Cortex of kidney (tissue), 1 donor: ENCODE data around the gene BTAF1.
"Not testable (repeated sequence)": the region's sequence is repeated elsewhere in the genome, so short reads cannot be mapped to it uniquely, and the experiment has no call there.

ENCODE experiments used
- DNase-seq: peaks from one replicate; lab custom pipeline; 2025; lab: John Stamatoyannopoulos, UW

Gene BTAF1

DNA sequence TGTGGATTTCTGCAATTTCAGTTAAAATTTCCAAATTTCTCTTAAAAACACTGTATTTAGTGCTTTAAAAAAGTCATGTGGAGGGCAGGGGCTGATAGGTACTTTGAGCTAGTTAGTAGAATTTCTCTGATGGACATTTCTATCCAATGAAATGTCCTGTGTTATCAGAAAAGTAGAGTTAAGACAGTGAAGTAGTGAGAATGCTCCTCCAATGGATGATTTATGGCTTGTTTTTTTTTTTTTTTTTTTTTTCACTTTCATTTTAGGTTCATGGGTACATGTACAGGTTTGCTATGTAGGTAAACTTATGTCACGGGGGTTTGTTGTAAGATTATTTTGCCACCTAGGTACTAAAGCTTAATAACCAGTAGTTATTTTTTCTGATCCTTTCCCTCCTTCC, 55.0 kb downstream of the BTAF1 start:
- DNase-seq: no peak

GRCh38 chr10:91980319-91980718, 56.7 kb downstream of the BTAF1 start:
- DNase-seq: no peak

DNA sequence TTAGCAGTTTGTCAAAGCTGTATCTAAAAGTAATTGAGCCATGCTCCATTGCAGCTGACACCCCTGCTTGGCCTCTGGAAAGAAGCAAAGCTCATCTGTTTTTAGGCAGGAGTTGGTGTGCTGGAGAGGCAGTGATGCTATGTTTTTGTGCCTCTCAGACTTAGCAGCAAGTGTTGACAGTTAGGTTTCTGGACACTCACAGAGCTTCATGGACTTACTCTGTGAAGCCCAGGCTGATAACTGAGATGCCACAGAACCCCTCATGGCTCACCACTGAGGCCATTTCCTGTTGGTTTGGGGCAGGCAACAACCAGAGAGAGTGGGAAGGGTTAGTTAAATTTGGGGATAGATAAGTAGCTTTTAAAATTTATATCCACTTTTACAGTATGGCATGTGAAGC, 59.8 kb downstream of the BTAF1 start:
- no peak for DNase-seq

- no peak for DNase-seq
Observed at GRCh38 chr10:91987397-91988037, 63.9 kb downstream of the BTAF1 start.

- no peak for DNase-seq
Observed at GRCh38 chr10:91992031-91992430, 68.5 kb downstream of the BTAF1 start.

DNA sequence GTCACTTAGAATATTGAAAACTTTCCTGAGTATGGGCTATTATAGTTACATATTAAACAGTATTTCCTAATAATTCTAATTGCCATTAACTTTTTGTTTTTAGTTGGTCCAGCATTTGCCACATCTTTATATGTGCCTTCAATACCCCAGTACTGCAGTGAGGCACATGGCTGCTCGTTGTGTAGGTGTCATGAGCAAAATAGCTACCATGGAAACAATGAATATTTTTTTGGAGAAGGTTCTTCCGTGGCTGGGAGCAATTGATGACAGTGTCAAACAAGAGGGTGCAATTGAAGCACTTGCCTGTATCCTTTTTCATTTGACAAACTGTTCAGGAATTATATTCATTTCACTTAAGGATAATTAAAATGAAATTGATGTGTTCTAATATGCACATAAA, 72.7 kb downstream of the BTAF1 start:
- no peak for DNase-seq

DNA sequence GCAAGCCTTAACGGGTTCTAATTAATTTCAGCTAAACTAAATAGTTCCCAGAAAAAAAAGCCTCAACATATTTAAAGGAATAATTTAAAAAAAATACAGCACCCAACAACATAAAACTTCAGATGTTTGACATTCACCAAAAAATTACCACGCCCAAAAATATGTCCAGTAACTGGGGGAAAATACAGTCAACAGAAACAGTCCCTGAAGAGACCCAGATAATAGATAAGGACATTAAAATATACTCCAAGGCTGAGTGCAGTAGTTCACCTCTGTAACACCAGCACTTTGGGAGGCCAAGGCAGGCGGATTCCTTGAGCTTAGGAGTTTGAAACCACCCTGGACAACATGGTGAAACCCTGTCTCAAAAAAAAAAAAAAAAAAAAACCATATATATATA, 78.0 kb downstream of the BTAF1 start:
- no peak for DNase-seq

GRCh38 chr10:92001995-92002394, 78.4 kb downstream of the BTAF1 start:
- no peak for DNase-seq

DNA sequence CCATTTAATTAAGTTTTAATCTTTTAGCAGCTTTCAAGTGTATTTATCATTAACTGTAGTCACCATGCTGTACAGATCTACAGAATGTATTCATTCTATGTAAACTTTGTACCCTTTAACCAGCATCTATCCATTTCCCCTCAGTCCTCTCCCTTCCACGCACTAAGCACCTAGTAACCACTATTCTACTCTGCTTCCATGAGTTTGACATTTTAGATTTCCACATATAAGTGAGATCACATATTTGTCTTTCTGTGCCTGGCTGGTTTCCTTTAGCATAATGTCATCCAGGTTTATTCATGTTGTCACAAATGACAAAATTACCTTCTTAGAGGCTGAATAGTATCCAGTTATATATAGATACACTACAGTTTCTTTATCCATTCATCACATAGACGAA, 79.7 kb downstream of the BTAF1 start:
- DNase-seq: no peak

DNA sequence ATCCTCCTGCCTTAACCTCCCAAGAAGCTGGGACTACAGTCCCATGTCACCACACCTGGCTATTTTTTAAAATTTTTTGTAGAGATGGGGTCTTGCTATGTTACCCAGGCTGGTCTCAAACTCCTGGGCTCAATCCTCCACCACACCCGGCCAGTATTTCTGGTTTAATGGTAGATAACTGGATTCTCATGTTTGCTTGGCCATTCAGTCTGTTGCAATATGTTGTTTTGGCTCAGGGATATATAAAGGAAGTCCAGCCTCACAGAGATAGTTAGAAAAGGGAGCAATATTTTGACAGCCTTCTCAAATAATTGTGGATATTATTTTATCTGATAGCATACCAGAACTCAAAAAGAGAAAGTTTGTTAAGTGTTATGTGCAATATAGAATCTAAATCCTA, 82.4 kb downstream of the BTAF1 start:
- no peak for DNase-seq

- no peak for DNase-seq
Observed at GRCh38 chr10:92009445-92009844, 85.9 kb downstream of the BTAF1 start.

GRCh38 chr10:92010047-92010735, 86.6 kb downstream of the BTAF1 start:
- DNase-seq: no peak

- DNase-seq: no peak
Observed at GRCh38 chr10:92011560-92012214, 88.1 kb downstream of the BTAF1 start.

DNA sequence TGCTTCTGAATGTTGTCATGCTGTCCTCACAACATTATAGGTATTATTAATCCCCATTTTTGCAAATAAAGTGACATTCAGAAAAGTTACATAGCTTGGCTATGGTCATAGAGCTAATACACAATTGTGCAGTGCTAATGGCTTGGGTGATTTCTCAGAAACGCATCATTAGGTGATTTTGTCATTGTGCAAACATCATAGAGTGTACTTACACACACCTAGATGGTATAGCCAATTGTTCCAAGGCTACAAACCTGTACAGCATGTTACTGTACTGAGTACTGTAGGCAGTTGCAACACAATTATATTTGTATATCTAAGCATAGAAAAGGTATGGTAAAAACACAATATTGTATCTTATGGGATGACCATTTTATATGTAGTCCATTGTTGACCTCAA, 91.0 kb downstream of the BTAF1 start:
- no peak for DNase-seq

DNA sequence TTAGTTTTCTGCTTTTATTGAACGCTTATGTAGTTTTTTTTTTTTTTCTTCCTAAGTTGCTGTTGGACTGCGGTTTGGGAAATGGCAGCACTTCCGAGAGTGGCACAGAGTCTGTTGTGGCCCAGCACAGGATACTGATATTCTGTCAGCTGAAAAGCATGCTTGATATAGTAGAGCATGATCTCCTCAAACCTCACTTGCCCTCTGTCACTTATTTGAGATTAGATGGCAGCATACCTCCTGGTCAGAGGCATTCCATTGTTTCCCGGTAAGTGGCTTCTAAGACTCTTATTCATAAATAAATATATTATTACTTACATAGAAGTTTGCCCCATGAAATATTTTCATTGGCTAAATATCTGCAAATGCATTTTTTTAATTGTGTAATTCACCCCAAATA, 101.1 kb downstream of the BTAF1 start:
- DNase-seq: no peak

DNA sequence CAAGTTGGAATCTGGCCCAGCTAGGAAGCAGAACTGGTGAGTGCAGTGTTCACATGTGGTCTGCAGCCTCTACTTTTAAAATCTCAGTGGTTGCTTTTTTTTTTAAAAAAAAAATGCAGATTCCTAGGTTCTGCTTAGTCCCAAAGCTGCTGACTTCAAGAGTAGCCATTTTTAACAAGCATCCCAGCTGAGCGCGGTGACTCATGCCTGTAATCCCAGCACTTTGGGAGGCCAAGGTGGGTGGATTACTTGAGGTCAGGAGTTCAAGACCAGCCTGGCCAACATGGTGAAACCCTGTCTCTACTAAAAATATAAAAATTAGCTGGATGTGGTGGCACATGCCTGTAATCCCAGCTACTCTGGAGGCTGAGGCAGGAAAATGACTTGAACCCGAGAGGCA, 101.8 kb downstream of the BTAF1 start:
- DNase-seq: not testable (repeated sequence)

DNA sequence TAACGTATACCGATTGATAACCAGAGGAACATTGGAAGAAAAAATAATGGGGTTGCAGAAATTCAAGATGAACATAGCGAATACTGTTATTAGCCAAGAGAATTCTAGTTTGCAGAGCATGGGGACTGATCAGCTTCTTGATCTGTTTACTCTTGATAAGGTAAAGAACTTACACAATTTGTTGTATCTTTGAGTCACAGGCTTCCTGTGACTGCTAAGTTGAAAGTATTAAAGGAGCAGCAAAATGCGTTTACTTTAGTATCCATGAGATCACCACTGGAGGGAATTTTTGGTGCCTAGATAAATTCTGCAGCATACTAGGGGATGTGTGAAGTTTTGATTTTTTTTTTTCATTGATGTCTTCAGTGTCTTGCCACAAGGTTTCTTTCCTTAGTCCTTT, 103.6 kb downstream of the BTAF1 start:
- no peak for DNase-seq

GRCh38 chr10:92031580-92031979, 108.0 kb downstream of the BTAF1 start:
- no peak for DNase-seq

GRCh38 chr10:92033070-92033469, 109.5 kb downstream of the BTAF1 start:
- not testable (repeated sequence) for DNase-seq

GRCh38 chr10:92038949-92039348, 115.4 kb downstream of the BTAF1 start:
- no peak for DNase-seq

GRCh38 chr10:92042541-92042940, 119.0 kb downstream of the BTAF1 start:
- DNase-seq: no peak

- no peak for DNase-seq
Observed at GRCh38 chr10:92045641-92046106, 122.1 kb downstream of the BTAF1 start.

- no peak for DNase-seq
Observed at GRCh38 chr10:92047215-92047614, 123.6 kb downstream of the BTAF1 start.
